Esophagus muscularis mucosa (tissue), 4 donors: Measurements from ENCODE around the gene ZKSCAN1. TPM values are rescaled to one million over a fixed set of nuclear protein-coding genes. Genes with fewer than 3 reads are reported as not detected.

Experiments used
- DNase-seq: peaks from one replicate; pipeline ENCODE4 v3.0.0-alpha.2; 2017; ENCODE audit errors: extremely low spot score
- H3K27ac ChIP-seq, 4 donors: fragments of 200-600 bp; sonication (generic); replicated peaks in 1 of 4; 1 replicate in 3 of 4; 2 replicates in 1 of 4; pipeline ENCODE4 v1.5.1; 2016 to 2019; ENCODE audit warnings: mild to moderate bottlenecking in 1 of 4
- H3K27me3 ChIP-seq, 4 donors: fragments of 200-600 bp; sonication (generic); one replicate each; pipeline versions ENCODE4 v1.5.1 to v1.6.0; 2016 to 2019
- H3K36me3 ChIP-seq, 4 donors: fragments of 200-600 bp; sonication (generic); one replicate each; pipeline ENCODE4 v1.5.1; 2016 to 2019
- H3K4me1 ChIP-seq, 4 donors: fragments of 200-600 bp; sonication (generic); one replicate each; pipeline ENCODE4 v1.5.1; 2016 to 2019
- H3K4me3 ChIP-seq, 4 donors: fragments of 200-600 bp; sonication (generic); 1 replicate in 2 of 4; 2 replicates in 2 of 4; pipeline ENCODE4 v1.5.1; 2016 to 2019; ENCODE audit warnings: mild to moderate bottlenecking in 4 of 4, moderate library complexity in 1 of 4
- H3K9me3 ChIP-seq, 4 donors: fragments of 200-600 bp; sonication (generic); 1 replicate in 3 of 4; 2 replicates in 1 of 4; pipeline ENCODE4 v1.5.1; 2016 to 2019
- EP300 ChIP-seq: sonication (generic); formaldehyde crosslinking; IDR thresholded peaks from one replicate; pipeline ENCODE4 v1.6.1; 2017; ENCODE audit warnings: antibody characterized with exemption
- POLR2A ChIP-seq: fragments of 450-650 bp; IDR thresholded peaks from one replicate; pipeline ENCODE4 v1.6.1; 2017; ENCODE audit warnings: antibody characterized with exemption, moderate library complexity, mild to moderate bottlenecking, low read depth
- POLR2AphosphoS5 ChIP-seq, 2 donors: sonication (generic); formaldehyde crosslinking; IDR thresholded peaks; one replicate each; pipeline ENCODE4 v1.6.1; 2017; ENCODE audit warnings: antibody characterized with exemption in 2 of 2
- WGBS: methylation state at CpG from one replicate; pipeline ENCODE4 v1.1.5; 2018; 5-methylcytosine and 5-hydroxymethylcytosine counted together
- intact Hi-C: fragments of 100-400 bp; cut with DNase I; formaldehyde crosslinking; loops from one replicate; pipeline ENCODE4 v1.15.1; 2023
- total RNA-seq, 4 donors: library from RNA; depleted of rRNA; stranded (reverse); fragments of >200 nt; gene quantifications; one replicate each; pipeline versions ENCODE4 v1.1.0 to v1.2.1, GENCODE V29; 2016
- TF ChIP-seq, protein P1 (sequence below), 3 experiments: fragments of 200-600 bp in 2 of 3; fragments of 450-650 bp in 1 of 3; sonication (generic) in 2 of 3; IDR thresholded peaks; one replicate each; pipeline ENCODE4 v1.5.1; 2017 to 2019; ENCODE audit warnings: antibody characterized with exemption in 3 of 3, mild to moderate bottlenecking in 2 of 3, moderate library complexity in 1 of 3

ZKSCAN1 gene
- total RNA-seq, 4 donors from 2014 or later: 22.7 to 27.0 (median 24.0) TPM

DNA sequence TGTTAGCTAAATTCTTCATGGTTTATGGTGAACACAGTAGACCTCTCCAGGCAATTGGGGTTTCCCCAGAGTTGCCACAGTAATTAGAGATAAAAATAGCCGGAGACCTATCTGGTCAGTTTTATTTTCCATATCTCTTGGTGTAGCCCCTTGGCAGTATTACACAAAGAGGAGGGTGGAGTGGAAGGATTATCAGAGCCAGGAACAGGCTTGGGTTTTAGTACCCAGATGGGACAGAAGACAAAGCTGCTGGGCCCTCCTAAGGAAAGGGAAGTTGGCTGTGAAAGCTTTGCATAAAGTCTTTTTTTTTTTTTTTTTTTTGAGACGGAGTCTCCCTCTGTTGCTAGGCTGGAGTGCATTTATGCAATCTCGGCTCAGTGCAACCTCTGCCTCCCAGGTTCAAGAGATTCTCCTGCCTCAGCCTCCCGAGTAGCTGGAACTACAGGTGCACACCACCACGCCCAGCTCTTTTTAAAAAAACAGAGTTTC is 43.9 kb downstream of the ZKSCAN1 start:
- TF ChIP-seq POLR2AphosphoS5 (IDR thresholded peaks at IDR 0.05) (no peak), EP300 (no peak), POLR2A (no peak)
- H3K4me1 ChIP-seq: no peaks in the 10 kb centered on the region
- WGBS: 84% methylated on average over 5 of the region's 5 CpGs
- no peaks in the 10 kb centered on the region for H3K9me3 ChIP-seq
- peaks cover 44 to 85% (median 75%) of the 10 kb centered on the region in 4 donors for H3K36me3 ChIP-seq
- intact Hi-C loops: no loop called here
- no peak overlapping the region for H3K27ac ChIP-seq
- H3K27me3 ChIP-seq: no peaks in the 10 kb centered on the region
- H3K4me3 ChIP-seq: no peak overlapping the region
- DNase-seq: no peak

DNA sequence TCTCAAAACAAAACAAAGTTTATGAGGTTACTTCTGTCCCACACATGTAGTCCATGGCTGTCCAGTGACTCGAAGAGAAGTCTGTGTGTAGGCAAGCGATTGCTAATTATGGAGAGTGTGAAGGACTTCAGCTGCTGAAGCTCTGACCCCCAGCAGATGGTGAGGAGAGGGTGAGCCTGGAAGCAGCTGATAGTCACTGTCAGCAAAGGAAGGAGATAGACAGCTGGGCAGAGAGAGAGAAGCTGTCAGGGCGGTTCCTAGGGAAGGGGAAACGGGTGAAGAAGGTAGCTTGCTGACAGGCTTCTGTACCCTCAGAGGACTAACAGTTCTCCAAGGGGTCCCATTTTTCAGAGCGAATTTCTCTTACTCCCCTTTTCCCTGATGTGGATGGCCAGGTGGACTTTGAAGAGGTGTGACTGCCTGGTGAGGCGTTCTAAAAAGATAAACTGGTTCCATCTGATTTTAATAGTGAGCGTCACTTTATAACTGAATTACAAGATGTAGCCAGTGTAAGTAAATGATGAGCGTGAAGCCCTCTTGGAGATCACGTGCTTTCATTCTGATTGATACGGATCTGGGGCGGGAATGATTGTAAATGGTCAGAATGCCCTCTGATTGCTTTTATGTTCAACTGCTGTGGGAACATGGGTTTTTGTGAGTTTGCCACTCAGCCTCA is 46.3 kb downstream of the ZKSCAN1 start:
- Histone ChIP-seq H3K27me3 (no peaks in the 10 kb centered on the region), H3K4me3 (no peak overlapping the region), H3K9me3 (no peaks in the 10 kb centered on the region), H3K36me3 (peaks cover 48 to 85% (median 82%) of the 10 kb centered on the region in 4 donors), H3K27ac (no peak overlapping the region), H3K4me1 (peaks cover 14 to 17% (median 15%) of the 10 kb centered on the region in 4 donors)
- intact Hi-C loops: no loop called here
- DNase-seq: no peak
- no peak for TF ChIP-seq POLR2AphosphoS5 (IDR thresholded peaks at IDR 0.05)
- TF ChIP-seq, protein P1, sequence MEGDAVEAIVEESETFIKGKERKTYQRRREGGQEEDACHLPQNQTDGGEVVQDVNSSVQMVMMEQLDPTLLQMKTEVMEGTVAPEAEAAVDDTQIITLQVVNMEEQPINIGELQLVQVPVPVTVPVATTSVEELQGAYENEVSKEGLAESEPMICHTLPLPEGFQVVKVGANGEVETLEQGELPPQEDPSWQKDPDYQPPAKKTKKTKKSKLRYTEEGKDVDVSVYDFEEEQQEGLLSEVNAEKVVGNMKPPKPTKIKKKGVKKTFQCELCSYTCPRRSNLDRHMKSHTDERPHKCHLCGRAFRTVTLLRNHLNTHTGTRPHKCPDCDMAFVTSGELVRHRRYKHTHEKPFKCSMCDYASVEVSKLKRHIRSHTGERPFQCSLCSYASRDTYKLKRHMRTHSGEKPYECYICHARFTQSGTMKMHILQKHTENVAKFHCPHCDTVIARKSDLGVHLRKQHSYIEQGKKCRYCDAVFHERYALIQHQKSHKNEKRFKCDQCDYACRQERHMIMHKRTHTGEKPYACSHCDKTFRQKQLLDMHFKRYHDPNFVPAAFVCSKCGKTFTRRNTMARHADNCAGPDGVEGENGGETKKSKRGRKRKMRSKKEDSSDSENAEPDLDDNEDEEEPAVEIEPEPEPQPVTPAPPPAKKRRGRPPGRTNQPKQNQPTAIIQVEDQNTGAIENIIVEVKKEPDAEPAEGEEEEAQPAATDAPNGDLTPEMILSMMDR (IDR thresholded peaks at IDR 0.05): no peak
- no peak for TF ChIP-seq POLR2A
- no peak for TF ChIP-seq EP300
- WGBS: 89% methylated on average over 11 of the region's 11 CpGs

DNA sequence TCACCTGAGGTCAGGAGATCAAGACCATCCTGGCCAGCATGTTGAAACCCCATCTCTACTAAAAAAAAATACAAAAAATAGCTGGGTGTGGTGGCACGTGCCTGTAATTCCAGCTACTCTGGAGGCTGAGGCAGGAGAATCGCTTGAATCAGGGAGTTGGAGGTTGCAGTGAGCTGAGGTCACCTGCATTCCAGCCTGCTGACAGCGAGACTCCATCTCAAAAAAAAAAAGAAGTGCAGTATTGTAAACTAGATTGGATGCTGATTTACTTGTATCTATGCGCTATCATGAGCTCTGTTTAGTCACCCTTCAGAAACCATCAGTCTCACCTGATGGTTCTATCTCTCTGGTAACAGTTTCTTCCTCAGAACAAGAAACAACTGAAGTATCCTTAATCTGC is 48.0 kb downstream of the ZKSCAN1 start:
- Histone ChIP-seq H3K36me3 (peaks cover 33 to 83% (median 73%) of the 10 kb centered on the region in 4 donors), H3K4me1 (peaks cover 14 to 18% (median 15%) of the 10 kb centered on the region in 4 donors), H3K9me3 (no peaks in the 10 kb centered on the region), H3K27ac (no peak overlapping the region), H3K4me3 (no peak overlapping the region), H3K27me3 (no peaks in the 10 kb centered on the region)
- 97% methylated on average over 4 of the region's 4 CpGs for WGBS
- intact Hi-C loops: no loop called here
- TF ChIP-seq POLR2AphosphoS5 (IDR thresholded peaks at IDR 0.05): no peak
- TF ChIP-seq EP300: no peak
- TF ChIP-seq, protein P1 (IDR thresholded peaks at IDR 0.05): no peak
- no peak for DNase-seq

DNA sequence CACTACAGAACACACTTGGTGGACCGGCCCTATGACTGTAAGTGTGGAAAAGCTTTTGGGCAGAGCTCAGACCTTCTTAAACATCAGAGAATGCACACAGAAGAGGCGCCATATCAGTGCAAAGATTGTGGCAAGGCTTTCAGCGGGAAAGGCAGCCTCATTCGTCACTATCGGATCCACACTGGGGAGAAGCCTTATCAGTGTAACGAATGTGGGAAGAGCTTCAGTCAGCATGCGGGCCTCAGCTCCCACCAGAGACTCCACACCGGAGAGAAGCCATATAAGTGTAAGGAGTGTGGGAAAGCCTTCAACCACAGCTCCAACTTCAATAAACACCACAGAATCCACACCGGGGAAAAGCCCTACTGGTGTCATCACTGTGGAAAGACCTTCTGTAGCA is 48.8 kb downstream of the ZKSCAN1 start:
- intact Hi-C loops: no loop called here
- DNase-seq: no peak
- Histone ChIP-seq H3K4me1 (peaks cover 14 to 18% (median 15%) of the 10 kb centered on the region in 4 donors), H3K27ac (no peak overlapping the region), H3K9me3 (no peaks in the 10 kb centered on the region), H3K4me3 (no peak overlapping the region), H3K36me3 (peaks cover 25 to 83% (median 72%) of the 10 kb centered on the region in 4 donors), H3K27me3 (no peaks in the 10 kb centered on the region)
- 90% methylated on average over 9 of the region's 9 CpGs for WGBS
- TF ChIP-seq POLR2AphosphoS5 (IDR thresholded peaks at IDR 0.05) (no peak), POLR2A (no peak), EP300 (no peak)
- TF ChIP-seq, protein P1 (IDR thresholded peaks at IDR 0.05): no peak

DNA sequence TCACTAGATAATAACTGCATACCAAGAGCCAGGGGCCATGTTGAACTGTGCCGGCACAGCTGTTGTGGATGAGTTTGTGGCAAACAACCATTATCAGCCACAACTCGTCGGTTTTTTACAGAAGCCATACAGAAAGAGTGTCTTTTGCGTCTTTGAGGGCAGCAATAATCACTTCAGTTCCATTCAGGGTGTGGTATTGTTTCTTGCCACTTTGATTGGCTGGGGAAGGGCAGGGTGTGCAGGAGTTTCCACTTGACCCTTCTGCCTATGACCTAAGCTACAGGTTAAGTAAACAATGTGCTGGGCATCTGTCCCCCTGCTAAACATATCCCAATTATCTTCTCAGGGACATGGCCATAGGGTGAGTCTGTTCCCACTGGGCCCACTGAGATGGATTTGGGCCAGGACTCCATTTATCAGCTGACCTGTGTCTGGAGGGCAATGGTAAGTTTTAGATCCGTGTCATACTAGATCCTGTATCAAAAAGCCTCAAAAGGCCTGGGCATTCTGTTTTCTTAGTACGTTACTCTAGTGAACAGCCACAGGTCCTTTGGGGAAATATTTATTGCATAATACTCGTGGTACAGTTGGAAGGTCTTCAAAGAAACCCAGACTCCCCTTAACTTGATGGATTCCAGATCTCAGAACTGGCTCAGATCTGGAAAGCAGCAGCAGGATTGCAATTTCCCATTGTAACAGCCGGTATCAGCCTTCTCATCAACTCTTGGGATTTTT is 50.2 kb downstream of the ZKSCAN1 start:
- peaks cover 14 to 18% (median 15%) of the 10 kb centered on the region in 4 donors for H3K4me1 ChIP-seq
- H3K36me3 ChIP-seq: peaks cover 25 to 81% (median 72%) of the 10 kb centered on the region in 4 donors
- H3K4me3 ChIP-seq: no peak overlapping the region
- H3K9me3 ChIP-seq: peaks cover 0 to 9% (median 2%) of the 10 kb centered on the region in 4 donors
- DNase-seq: no peak
- WGBS: 46% methylated on average over 8 of the region's 8 CpGs
- no peaks in the 10 kb centered on the region for H3K27me3 ChIP-seq
- intact Hi-C loops: no loop called here
- peak overlapping the region; percentile 41 to 60 (median 54) for H3K27ac ChIP-seq
- TF ChIP-seq, protein P1 (IDR thresholded peaks at IDR 0.05): no peak
- no peak for TF ChIP-seq EP300
- TF ChIP-seq POLR2A: no peak
- TF ChIP-seq POLR2AphosphoS5 (IDR thresholded peaks at IDR 0.05): peak; percentile 52 to 81
